HepG2 (cell line): ENCODE results near the gene CALR. TPM values are rescaled to one million over a fixed set of nuclear protein-coding genes. Genes with fewer than 3 reads are reported as not detected.

ENCODE experiments used
- FLYWCH1 ChIP-seq: sonication (generic); formaldehyde crosslinking; IDR thresholded peaks from 2 replicates; pipeline ENCODE4 v1.8.1; 2023; ENCODE audit warnings: mild to moderate bottlenecking, missing genetic modification reagents
- HHEX ChIP-seq: IDR thresholded peaks from 2 replicates; pipeline ENCODE4 v1.6.1; 2016; ENCODE audit warnings: control low read depth
- HMGXB3 ChIP-seq: sonication (generic); formaldehyde crosslinking; IDR thresholded peaks from 2 replicates; pipeline ENCODE4 v1.4.0; 2020; ENCODE audit warnings: missing genetic modification reagents, borderline replicate concordance
- HNRNPK ChIP-seq: fragments of 200-400 bp; formaldehyde crosslinking; IDR thresholded peaks from 2 replicates; pipeline ENCODE4 v1.6.1; 2018; ENCODE audit warnings: low read length, low read depth, moderate library complexity, mild to moderate bottlenecking; ENCODE audit not compliant: poor library complexity, severe bottlenecking
- MNT ChIP-seq: fragments of 450-650 bp; IDR thresholded peaks from 2 replicates; pipeline ENCODE4 v1.6.1; 2016
- MYNN ChIP-seq: sonication (generic); formaldehyde crosslinking; IDR thresholded peaks from 2 replicates; pipeline ENCODE4 v1.4.0; 2020; ENCODE audit warnings: mild to moderate bottlenecking, low read depth, missing genetic modification reagents
- PHF8 ChIP-seq: sonication (generic); formaldehyde crosslinking; IDR thresholded peaks from 2 replicates; pipeline ENCODE4 v1.5.0; 2020; ENCODE audit warnings: missing genetic modification reagents
- SMAD1 ChIP-seq: sonication (generic); formaldehyde crosslinking; IDR thresholded peaks from 2 replicates; pipeline ENCODE4 v1.4.0; 2020; ENCODE audit warnings: missing genetic modification reagents, low read depth, mild to moderate bottlenecking, borderline replicate concordance
- SOX5 ChIP-seq: IDR thresholded peaks from 2 replicates; pipeline ENCODE4 v1.6.1; 2016; ENCODE audit warnings: borderline replicate concordance
- TSC22D2 ChIP-seq: sonication (generic); formaldehyde crosslinking; IDR thresholded peaks from 2 replicates; pipeline ENCODE4 v1.5.1; 2020; ENCODE audit warnings: missing genetic modification reagents, mild to moderate bottlenecking, borderline replicate concordance
- ZBTB42 ChIP-seq: sonication (generic); formaldehyde crosslinking; IDR thresholded peaks from 2 replicates; pipeline ENCODE4 v1.5.0; 2020; ENCODE audit warnings: mild to moderate bottlenecking, missing genetic modification reagents
- ZBTB43 ChIP-seq: sonication (generic); formaldehyde crosslinking; conservative IDR thresholded peaks from 2 replicates; pipeline ENCODE4 v1.4.0; 2020; ENCODE audit warnings: missing genetic modification reagents
- ZFP1 ChIP-seq: IDR thresholded peaks from 2 replicates; pipeline ENCODE4 v1.6.1; 2016
- ZFYVE20 ChIP-seq: sonication (generic); formaldehyde crosslinking; IDR thresholded peaks from 2 replicates; pipeline ENCODE4 v1.8.0; 2023; ENCODE audit warnings: low read depth, mild to moderate bottlenecking, moderate library complexity, missing genetic modification reagents, borderline replicate concordance
- ZNF281 ChIP-seq: sonication (generic); formaldehyde crosslinking; IDR thresholded peaks from 2 replicates; pipeline ENCODE4 v1.4.0; 2020; ENCODE audit warnings: missing genetic modification reagents, borderline replicate concordance
- ZNF282 ChIP-seq: fragments of 450-650 bp; IDR thresholded peaks from 2 replicates; pipeline ENCODE4 v1.6.1; 2018; ENCODE audit not compliant: partially characterized antibody
- ZNF503 ChIP-seq: sonication (generic); formaldehyde crosslinking; IDR thresholded peaks from 2 replicates; pipeline ENCODE4 v1.4.0; 2020; ENCODE audit warnings: missing genetic modification reagents
- ZSCAN29 ChIP-seq: sonication (generic); formaldehyde crosslinking; conservative IDR thresholded peaks from 2 replicates; pipeline ENCODE4 v1.4.0; 2020; ENCODE audit warnings: mild to moderate bottlenecking, missing genetic modification reagents
- polyA plus RNA-seq, 8 experiments: library from polyadenylated mRNA; depleted of rRNA in 3 of 8; stranded (reverse) in 7 of 8; unstranded in 1 of 8; fragments of >200 nt; fragmentation: Illumina TruSeq in 4 of 8; extraction: Trizol in 4 of 8; gene quantifications; 2 replicates each; pipeline versions ENCODE4 v1.2.1 to v1.2.3, GENCODE V29; 2011 to 2016; ENCODE audit warnings: low read depth in 4 of 8, missing spikeins in 1 of 8, mixed read lengths in 1 of 8; ENCODE audit not compliant: insufficient read depth in 1 of 8
- total RNA-seq, 5 experiments: library from RNA; depleted of rRNA; stranded (reverse); fragments of >200 nt; fragmentation: Illumina TruSeq; extraction: Trizol; gene quantifications; 2 replicates each; pipeline ENCODE4 v1.2.3, GENCODE V29; 2016; ENCODE audit warnings: low read depth in 1 of 5

CALR gene
- total and polyA plus RNA-seq, 2 of the 13 experiments (the other 11 are each of a cell fraction or from before 2014, with no cell fraction given), result 898 to 934 TPM

- TF ChIP-seq ZBTB43 (no peak), ZFYVE20 (CRISPR knock-in tag) (no peak), ZSCAN29 (CRISPR knock-in tag) (no peak; the same call in 1 of the 2 replicates), HNRNPK (no peak), HMGXB3 (CRISPR knock-in tag) (no peak), ZNF282 (no peak), PHF8 (no peak), MYNN (CRISPR knock-in tag) (no peak), ZNF281 (CRISPR knock-in tag) (0 out of 2 replicates have a peak, but pooled peaks have one; percentile 5), TSC22D2 (CRISPR knock-in tag) (peak; percentile 56; the same call in 1 of the 2 replicates), SOX5 (CRISPR knock-in tag) (peak; percentile 38; the same call in 1 of the 2 replicates), FLYWCH1 (CRISPR knock-in tag) (no peak), HHEX (no peak), ZBTB42 (CRISPR knock-in tag) (no peak), ZFP1 (no peak), ZNF503 (CRISPR knock-in tag) (no peak), SMAD1 (CRISPR knock-in tag) (no peak; the same call in 1 of the 2 replicates), MNT (no peak)
These were observed 45.2 kb downstream of the CALR start (continued) for GRCh38 chr19:12983542-12984142.
